CD4-positive, alpha-beta T cell treated with Interleukin-6 for 4 hours (primary cell): Measurements from ENCODE around the gene GGTLC3.
"Not testable (repeated sequence)": the region's sequence is repeated elsewhere in the genome, so short reads cannot be mapped to it uniquely, and the experiment has no call there.

Experiments used
- DNase-seq: peaks from one replicate; pipeline ENCODE4 v3.0.0-alpha.2; 2020; ENCODE audit warnings: mixed read lengths

GGTLC3 gene

GRCh38 chr22:18512378-18512777 is 5.6 kb downstream of the GGTLC3 start:
- not testable (repeated sequence) for DNase-seq

- DNase-seq = not testable (repeated sequence)
Observed at GRCh38 chr22:18511327-18511726, 6.6 kb downstream of the GGTLC3 start.

- DNase-seq = not testable (repeated sequence)
Observed at GRCh38 chr22:18496227-18496626, 21.7 kb downstream of the GGTLC3 start.
